ENCODE data around the gene MACROD2. TPM values are rescaled to one million over a fixed set of nuclear protein-coding genes. Genes with fewer than 3 reads are reported as not detected.

MACROD2 gene
- total RNA-seq, 4 donors from 2014 or later, result 2.9 to 11.3 (median 8.0) TPM

DNA sequence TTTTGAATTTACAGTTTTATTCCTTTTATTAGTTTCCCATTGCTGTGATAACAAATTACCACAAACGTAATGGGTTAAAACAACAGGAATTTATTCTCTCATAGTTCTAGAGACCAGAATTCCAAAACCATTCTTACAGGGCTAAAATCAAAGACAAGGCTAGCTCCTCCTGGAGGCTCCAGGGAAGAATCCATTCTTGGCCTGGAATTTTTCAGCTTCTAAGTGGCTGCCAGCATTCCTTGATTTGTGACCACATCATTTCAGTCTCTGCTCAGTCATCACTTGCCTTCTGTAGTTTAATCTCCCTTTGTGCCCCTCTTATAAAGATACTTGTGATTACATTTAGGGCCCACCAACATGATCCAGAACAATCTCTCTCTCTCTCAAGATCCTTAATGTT, 4.0 kb upstream of the MACROD2 start:
- no peak for TF ChIP-seq CTCF (IDR thresholded peaks at IDR 0.05; ENCODE audit: low read depth)

GRCh38 chr20:13995841-13996240, 525 bp downstream of the MACROD2 start:
- no peak for TF ChIP-seq CTCF (IDR thresholded peaks at IDR 0.05; ENCODE audit: low read depth)

- TF ChIP-seq CTCF (IDR thresholded peaks at IDR 0.05; ENCODE audit: low read depth), result no peak
Measured at GRCh38 chr20:13996265-13996664, 949 bp downstream of the MACROD2 start.

DNA sequence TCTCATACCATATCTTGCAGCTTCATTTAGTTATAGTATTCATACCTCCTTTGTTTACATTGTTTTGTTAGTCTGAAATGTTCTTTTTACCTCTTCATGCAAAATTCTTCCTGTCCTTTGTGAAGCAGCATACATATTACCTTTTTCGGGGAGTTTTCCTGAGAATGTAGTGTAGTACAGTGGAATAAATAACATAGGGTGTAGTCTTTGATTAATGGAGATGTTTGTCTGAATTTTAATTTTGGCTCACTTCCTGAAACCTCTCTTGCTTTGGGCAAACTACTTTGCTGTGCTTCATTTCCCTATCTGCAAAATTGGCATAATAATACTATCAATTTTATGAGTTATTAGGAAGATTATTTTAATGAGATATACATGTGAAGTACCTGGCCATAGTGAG, 5.6 kb downstream of the MACROD2 start:
- TF ChIP-seq CTCF (IDR thresholded peaks at IDR 0.05; ENCODE audit: low read depth), result no peak

- no peak for TF ChIP-seq CTCF (IDR thresholded peaks at IDR 0.05; ENCODE audit: low read depth)
Measured at GRCh38 chr20:14005996-14006395, 10.7 kb downstream of the MACROD2 start.

GRCh38 chr20:14009208-14009607, 13.9 kb downstream of the MACROD2 start:
- no peak for TF ChIP-seq CTCF (IDR thresholded peaks at IDR 0.05; ENCODE audit: low read depth)

DNA sequence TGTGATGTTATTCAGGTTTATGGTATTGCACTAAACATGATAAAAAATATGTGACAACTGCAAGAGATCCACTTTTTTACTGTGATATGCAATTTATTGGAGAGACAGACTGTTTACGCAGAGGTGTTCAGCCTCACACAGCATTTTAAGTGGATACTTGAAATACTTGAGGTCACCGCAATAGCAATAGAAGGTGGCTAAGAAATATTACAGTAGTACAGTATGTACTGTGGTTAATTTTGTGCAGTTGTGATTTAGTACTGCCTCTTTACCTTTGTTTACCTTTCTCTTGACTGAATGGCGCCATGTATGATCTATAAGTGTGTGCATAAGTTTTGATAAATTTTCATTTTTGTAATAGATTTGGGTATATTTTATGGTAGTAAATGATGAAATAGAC, 17.4 kb downstream of the MACROD2 start:
- TF ChIP-seq CTCF (IDR thresholded peaks at IDR 0.05; ENCODE audit: low read depth), result no peak

Measured in subcutaneous adipose tissue (tissue), 4 donors.